Glutamatergic neuron (in vitro differentiated cells): Measurements from ENCODE around the gene CAMTA1. TPM values are rescaled to one million over a fixed set of nuclear protein-coding genes. Genes with fewer than 3 reads are reported as not detected.

Experiments
- DNase-seq: peaks from one replicate; pipeline ENCODE4 v3.0.0; 2022
- H3K27ac Mint-ChIP-seq: one replicate; pipeline ENCODE4 v1.8.0; 2020; ENCODE audit warnings: mild to moderate bottlenecking, mixed read lengths, inconsistent platforms; ENCODE audit not compliant: unreplicated experiment
- H3K27me3 Mint-ChIP-seq: one replicate; pipeline ENCODE4 v1.8.0; 2020; ENCODE audit warnings: mild to moderate bottlenecking, moderate library complexity, mixed read lengths, inconsistent platforms; ENCODE audit not compliant: unreplicated experiment
- H3K36me3 Mint-ChIP-seq: one replicate; pipeline ENCODE4 v1.8.0; 2020; ENCODE audit warnings: mild to moderate bottlenecking, mixed read lengths, inconsistent platforms; ENCODE audit not compliant: unreplicated experiment
- H3K4me1 Mint-ChIP-seq: one replicate; pipeline ENCODE4 v1.8.0; 2020; ENCODE audit warnings: mild to moderate bottlenecking, low read depth, mixed read lengths, inconsistent platforms; ENCODE audit not compliant: unreplicated experiment
- H3K4me3 Mint-ChIP-seq: one replicate; pipeline ENCODE4 v1.8.0; 2020; ENCODE audit warnings: mild to moderate bottlenecking, mixed read lengths, inconsistent platforms; ENCODE audit not compliant: unreplicated experiment
- H3K9me3 Mint-ChIP-seq: one replicate; pipeline ENCODE4 v1.8.0; 2020; ENCODE audit warnings: mild to moderate bottlenecking, moderate library complexity, mixed read lengths, inconsistent platforms; ENCODE audit not compliant: unreplicated experiment
- total RNA-seq: library from RNA; stranded (reverse); fragmentation: NEBNext Ultra II Directional; extraction: Animal tissue kit (Norgen Biotek cat#: 25700); gene quantifications from one replicate; pipeline ENCODE4 v1.2.1, GENCODE V29; 2021; ENCODE audit not compliant: unreplicated experiment
- TF ChIP-seq, protein P1 (sequence below): fragments of 200-600 bp; sonication (generic); IDR thresholded peaks from one replicate; pipeline ENCODE4 v1.5.0; 2021; ENCODE audit not compliant: partially characterized antibody, unreplicated experiment

CAMTA1 gene
- total RNA-seq, 1 donor from 2014 or later = 77.2 TPM

DNA sequence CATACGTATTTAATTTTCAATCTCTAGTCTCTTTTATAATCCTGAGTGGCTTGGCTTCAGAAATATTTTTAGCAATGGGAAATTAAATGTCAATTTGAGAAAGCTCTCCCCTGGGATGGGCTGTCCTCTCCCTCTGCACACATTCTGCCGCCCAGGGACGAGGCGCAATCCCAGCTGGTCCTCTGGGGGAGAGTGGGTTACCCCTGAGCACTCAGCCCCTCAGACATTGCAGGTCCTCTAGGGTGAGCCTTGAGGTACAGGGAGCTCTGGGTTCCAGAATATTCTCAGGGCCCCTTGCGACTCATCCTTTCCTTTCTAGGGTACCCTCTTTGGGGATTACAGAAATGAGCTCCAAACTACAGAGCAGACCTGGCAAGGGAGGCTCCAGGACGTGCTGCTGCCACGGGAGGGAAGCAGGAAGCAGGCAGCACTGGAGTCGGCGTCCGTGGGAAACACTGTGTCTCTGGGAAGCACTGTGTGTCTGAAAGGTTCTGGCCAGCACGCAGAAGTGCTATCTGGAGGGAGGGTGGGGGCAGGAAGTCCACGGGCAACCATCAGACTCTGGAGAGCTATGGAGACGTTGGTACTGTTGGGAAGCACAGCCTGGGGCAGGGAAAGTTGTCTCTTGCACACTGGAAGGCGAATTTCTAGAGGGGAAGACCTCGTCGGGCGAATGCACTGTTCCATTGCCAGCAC lies 642.5 kb downstream of the CAMTA1 start:
- H3K4me3 Mint-ChIP-seq = no peak overlapping the region
- TF ChIP-seq, protein P1, sequence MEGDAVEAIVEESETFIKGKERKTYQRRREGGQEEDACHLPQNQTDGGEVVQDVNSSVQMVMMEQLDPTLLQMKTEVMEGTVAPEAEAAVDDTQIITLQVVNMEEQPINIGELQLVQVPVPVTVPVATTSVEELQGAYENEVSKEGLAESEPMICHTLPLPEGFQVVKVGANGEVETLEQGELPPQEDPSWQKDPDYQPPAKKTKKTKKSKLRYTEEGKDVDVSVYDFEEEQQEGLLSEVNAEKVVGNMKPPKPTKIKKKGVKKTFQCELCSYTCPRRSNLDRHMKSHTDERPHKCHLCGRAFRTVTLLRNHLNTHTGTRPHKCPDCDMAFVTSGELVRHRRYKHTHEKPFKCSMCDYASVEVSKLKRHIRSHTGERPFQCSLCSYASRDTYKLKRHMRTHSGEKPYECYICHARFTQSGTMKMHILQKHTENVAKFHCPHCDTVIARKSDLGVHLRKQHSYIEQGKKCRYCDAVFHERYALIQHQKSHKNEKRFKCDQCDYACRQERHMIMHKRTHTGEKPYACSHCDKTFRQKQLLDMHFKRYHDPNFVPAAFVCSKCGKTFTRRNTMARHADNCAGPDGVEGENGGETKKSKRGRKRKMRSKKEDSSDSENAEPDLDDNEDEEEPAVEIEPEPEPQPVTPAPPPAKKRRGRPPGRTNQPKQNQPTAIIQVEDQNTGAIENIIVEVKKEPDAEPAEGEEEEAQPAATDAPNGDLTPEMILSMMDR = no peak
- H3K36me3 Mint-ChIP-seq = peaks cover 8% of the 10 kb centered on the region
- H3K4me1 Mint-ChIP-seq = peaks cover 1% of the 10 kb centered on the region
- H3K27ac Mint-ChIP-seq = no peak overlapping the region
- DNase-seq = no peak
- peaks cover 2% of the 10 kb centered on the region for H3K27me3 Mint-ChIP-seq
- H3K9me3 Mint-ChIP-seq = no peaks in the 10 kb centered on the region

DNA sequence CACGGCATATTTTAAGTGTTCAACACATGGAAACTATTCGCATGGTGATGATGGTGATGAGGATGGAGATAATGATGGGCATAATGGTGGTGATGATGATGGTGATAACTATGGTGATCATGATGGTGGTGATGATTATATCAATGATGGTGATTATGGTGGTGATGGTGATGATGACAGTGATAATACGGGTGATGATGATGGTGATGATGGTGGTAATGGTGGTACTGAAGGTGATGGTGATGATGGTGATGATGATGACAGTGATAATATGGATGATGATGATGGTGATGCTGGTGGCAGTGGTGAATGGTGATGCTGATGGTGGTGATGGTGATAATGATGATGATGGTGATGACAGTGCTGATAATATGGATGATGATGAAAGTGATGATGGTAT lies 644.0 kb downstream of the CAMTA1 start:
- Mint-ChIP-seq H3K27me3 (peaks cover 2% of the 10 kb centered on the region), H3K4me1 (peaks cover 1% of the 10 kb centered on the region), H3K36me3 (peaks cover 8% of the 10 kb centered on the region), H3K27ac (no peak overlapping the region), H3K9me3 (no peaks in the 10 kb centered on the region), H3K4me3 (no peak overlapping the region)
- TF ChIP-seq, protein P1 = no peak
- no peak for DNase-seq

DNA sequence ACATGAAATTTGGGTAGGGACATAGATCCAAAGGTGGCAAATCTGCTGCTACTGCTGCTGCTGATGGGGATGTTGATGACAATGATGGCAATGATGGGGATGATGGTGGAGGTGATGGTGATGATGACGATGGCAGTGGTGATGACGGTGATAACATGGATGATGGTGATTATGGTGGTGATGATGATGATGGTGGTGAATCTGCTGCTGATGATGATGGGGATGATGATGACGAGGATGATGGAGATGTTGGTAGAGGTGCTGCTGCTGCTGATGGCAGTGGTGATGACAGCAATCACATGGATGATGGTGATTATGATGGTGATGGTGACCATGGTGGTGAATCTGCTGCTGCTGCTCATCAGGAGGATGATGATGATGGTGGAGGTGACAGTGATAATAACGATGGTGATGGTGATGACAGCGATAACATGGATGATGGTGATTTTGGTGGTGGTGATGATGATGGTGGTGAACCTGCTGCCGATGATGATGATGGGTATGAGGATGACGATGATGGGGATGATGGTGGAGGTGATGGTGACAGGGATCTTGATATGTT lies 644.9 kb downstream of the CAMTA1 start:
- peaks cover 8% of the 10 kb centered on the region for H3K36me3 Mint-ChIP-seq
- TF ChIP-seq, protein P1 = no peak
- H3K4me3 Mint-ChIP-seq = no peak overlapping the region
- no peak overlapping the region for H3K27ac Mint-ChIP-seq
- H3K27me3 Mint-ChIP-seq = peaks cover 2% of the 10 kb centered on the region
- no peaks in the 10 kb centered on the region for H3K9me3 Mint-ChIP-seq
- peaks cover 1% of the 10 kb centered on the region for H3K4me1 Mint-ChIP-seq
- no peak for DNase-seq

DNA sequence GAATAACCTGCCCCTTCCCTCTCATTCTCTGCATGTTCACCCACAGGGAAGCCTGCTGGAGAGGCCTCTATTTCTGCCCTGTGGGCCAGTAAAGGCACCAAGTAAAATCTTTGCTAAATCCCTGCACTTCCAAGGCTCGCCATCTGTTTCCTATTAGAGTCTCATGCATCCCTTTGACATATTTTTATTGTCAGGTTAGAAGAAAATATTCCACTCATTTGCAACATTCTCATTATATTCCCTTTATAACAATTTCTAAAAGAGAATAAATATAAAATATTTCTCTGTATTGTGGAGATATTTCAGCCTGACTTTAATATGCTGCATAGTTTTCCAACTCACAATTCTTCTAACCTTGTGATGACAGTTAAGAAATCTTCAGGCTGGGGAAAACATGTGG lies 645.4 kb downstream of the CAMTA1 start:
- Mint-ChIP-seq H3K36me3 (peaks cover 8% of the 10 kb centered on the region), H3K27ac (no peak overlapping the region), H3K4me3 (no peak overlapping the region), H3K4me1 (peaks cover 1% of the 10 kb centered on the region), H3K9me3 (no peaks in the 10 kb centered on the region), H3K27me3 (peaks cover 2% of the 10 kb centered on the region)
- TF ChIP-seq, protein P1 = no peak
- no peak for DNase-seq
